Measurements from ENCODE around the gene SOAT1. TPM values are rescaled to one million over a fixed set of nuclear protein-coding genes. Genes with fewer than 3 reads are reported as not detected.

The SOAT1 gene
- total and polyA plus RNA-seq, 2 of the 4 experiments (the other 2 are of a cell fraction), result 19.5 to 19.8 TPM

DNA sequence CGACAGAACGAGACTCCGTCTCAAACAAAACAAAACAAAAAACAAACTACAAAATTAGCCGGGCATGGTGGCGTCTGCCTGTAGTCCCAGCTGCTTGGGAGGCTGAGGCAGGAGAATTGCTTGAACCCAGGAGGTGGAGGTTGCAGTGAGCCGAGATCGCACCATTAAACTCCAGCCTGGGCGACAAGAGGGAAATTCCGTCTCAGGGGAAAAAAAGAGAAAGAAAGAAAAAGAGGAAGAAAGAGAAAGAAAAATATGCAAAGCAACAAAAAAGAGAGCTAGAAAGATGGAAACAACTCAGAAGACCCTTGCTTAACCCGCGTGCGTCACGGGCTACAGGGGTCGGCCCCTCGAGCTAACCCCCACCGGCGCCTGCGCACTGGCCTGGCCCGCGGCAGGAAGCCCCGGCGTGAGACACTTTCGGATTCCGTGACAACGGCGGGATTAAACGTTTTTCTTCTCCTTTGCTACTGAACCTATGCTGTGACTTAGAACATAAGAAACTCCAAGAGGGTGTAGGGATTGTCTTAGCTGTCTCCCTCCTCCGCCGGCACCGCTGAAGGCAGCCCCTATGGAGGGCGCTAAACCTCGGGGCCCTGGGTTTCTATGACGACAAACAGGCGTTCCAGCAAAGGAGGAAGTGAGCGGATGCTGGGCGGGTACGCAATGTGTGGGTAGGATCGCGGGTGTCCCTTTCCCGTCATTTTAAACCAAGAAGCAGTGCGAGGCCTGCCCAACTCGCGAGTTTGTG lies 71.9 kb downstream of the SOAT1 start, which contains the start of gene AXDND1:
TSS of gene AXDND1 (plus strand) at position 630 of the 751 bp plus-strand sequence. CDS start 539 bp downstream, outside the sequence.
- H3K4ac ChIP-seq (ENCODE audit: low read depth, low read length), result peak within 1 kb of the TSS; percentile 99

More for the DNA sequence above, 71.9 kb downstream of the SOAT1 start, which contains the start of gene AXDND1:
- H4K5ac ChIP-seq (ENCODE audit: low read depth, low read length), result peak within 1 kb of the TSS; percentile 80
- H3K36me3 ChIP-seq (ENCODE audit: control insufficient read depth, insufficient read depth, low read length), result no peaks in the 10 kb centered on the region
- peak within 1 kb of the TSS; percentile 98 for H2BK120ac ChIP-seq (ENCODE audit: low read depth, low read length)
- peak; percentile 95 for ATAC-seq (ENCODE audit: low read depth)
- H2AK9ac ChIP-seq (replicated peaks; ENCODE audit: low read depth, low read length, poor library complexity), result peak within 1 kb of the TSS; percentile 93
- no peaks in the 10 kb centered on the region for H3K9me3 ChIP-seq (ENCODE audit: control insufficient read depth, insufficient read depth, low read length)
- WGBS, 2 experiments (ENCODE audit: extremely low coverage in 2 of 2, insufficient read length in 1 of 2), result 0% methylated on average over 5 of the region's 43 CpGs; no CpG with 5 or more reads in 1 of the 2 experiments
- H4K20me1 ChIP-seq (ENCODE audit: insufficient read depth, low read length), result no peaks in the 10 kb centered on the region
- peak within 1 kb of the TSS; percentile 99 for H4K91ac ChIP-seq (ENCODE audit: insufficient read depth, low read depth, low read length)
- H3K27ac ChIP-seq (ENCODE audit: insufficient read depth, low read length), result peak within 1 kb of the TSS; percentile 91
- peak within 1 kb of the TSS; percentile 98 for H2AFZ ChIP-seq (replicated peaks; ENCODE audit: low read length, poor library complexity)
- H3K27me3 ChIP-seq (ENCODE audit: control insufficient read depth, insufficient read depth, low read length), result no peaks in the 10 kb centered on the region
- DNase-seq, result peak; percentile 80
- H3K56ac ChIP-seq (ENCODE audit: extremely low read depth, insufficient read depth, low read length), result peak within 1 kb of the TSS; percentile 100
- peak within 1 kb of the TSS; percentile 58 for H3K4me3 ChIP-seq (ENCODE audit: insufficient read depth, low read depth, low read length)
- no peaks in the 10 kb centered on the region for H3K9me1 ChIP-seq (ENCODE audit: insufficient read depth, low read length)
- peak within 1 kb of the TSS; percentile 88 for H3K4me2 ChIP-seq (ENCODE audit: low read depth, low read length)
- BruUV-seq (replicated peaks), result no TSS peak
- peak within 1 kb of the TSS; percentile 90 for H2BK20ac ChIP-seq (ENCODE audit: low read depth, low read length)
- H3K79me1 ChIP-seq (ENCODE audit: low read depth in 1 of 2, low read length in 2 of 2), result no peaks in the 10 kb centered on the region
- intact Hi-C loops (cut with micrococcal nuclease) (loop anchor here (1.0 to 5.0 kb wide), 3 partner anchors 72 to 833 kb away; partner anchors contain the start of gene SOAT1), dilution Hi-C loops (cut with HindIII; ENCODE audit: low sequenced_read_pairs, unreplicated experiment) (no loop called here), in situ Hi-C loops (cut with MboI; ENCODE audit: low sequenced_read_pairs) (loop anchor here (5.0 to 10.0 kb wide), 3 partner anchors 113 to 831 kb away; no protein-coding TSS in a partner anchor)
- peak within 1 kb of the TSS; percentile 94 for H3K9ac ChIP-seq (ENCODE audit: low read depth, low read length)
- 0 out of 2 replicates have a peak, but pooled peaks have one; percentile 5 for TF ChIP-seq SMC3 (IDR thresholded peaks at IDR 0.05; ENCODE audit: low read depth, low read length)
- TF ChIP-seq, protein P1, sequence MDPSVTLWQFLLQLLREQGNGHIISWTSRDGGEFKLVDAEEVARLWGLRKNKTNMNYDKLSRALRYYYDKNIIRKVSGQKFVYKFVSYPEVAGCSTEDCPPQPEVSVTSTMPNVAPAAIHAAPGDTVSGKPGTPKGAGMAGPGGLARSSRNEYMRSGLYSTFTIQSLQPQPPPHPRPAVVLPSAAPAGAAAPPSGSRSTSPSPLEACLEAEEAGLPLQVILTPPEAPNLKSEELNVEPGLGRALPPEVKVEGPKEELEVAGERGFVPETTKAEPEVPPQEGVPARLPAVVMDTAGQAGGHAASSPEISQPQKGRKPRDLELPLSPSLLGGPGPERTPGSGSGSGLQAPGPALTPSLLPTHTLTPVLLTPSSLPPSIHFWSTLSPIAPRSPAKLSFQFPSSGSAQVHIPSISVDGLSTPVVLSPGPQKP (IDR thresholded peaks at IDR 0.05; ENCODE audit: borderline replicate concordance, low read depth, low read length), result no peak
- no peak for TF ChIP-seq RCOR1 (IDR thresholded peaks at IDR 0.05; ENCODE audit: insufficient replicate concordance, low read length)
- no peak for TF ChIP-seq BHLHE40 (IDR thresholded peaks at IDR 0.05; ENCODE audit: low read depth, low read length)
- peak; percentile 28 for TF ChIP-seq CTCF (conservative IDR thresholded peaks at IDR 0.05; ENCODE audit: low read depth, low read length)
- TF ChIP-seq CEBPB (IDR thresholded peaks at IDR 0.05; ENCODE audit: low read depth, low read length), result peak; percentile 25; the same call in 1 of the 2 replicates
- TF ChIP-seq RAD21 (IDR thresholded peaks at IDR 0.05; ENCODE audit: low read length), result no peak
- TF ChIP-seq MXI1 (IDR thresholded peaks at IDR 0.05; ENCODE audit: borderline replicate concordance, low read depth, low read length), result peak; percentile 74; the same call in 1 of the 2 replicates
- TF ChIP-seq MAZ (IDR thresholded peaks at IDR 0.05; ENCODE audit: borderline replicate concordance, low read depth, low read length), result no peak
- H2BK15ac ChIP-seq (ENCODE audit: low read depth, low read length), result peak within 1 kb of the TSS; percentile 98
- peaks cover 3% of the 10 kb centered on the region; the same call in 1 of the 2 replicates for H3K4me1 ChIP-seq (ENCODE audit: control insufficient read depth, insufficient read depth, low read length)
- ChIA-PET POLR2A (ENCODE audit: unreplicated experiment) (interaction anchor here (0.6 to 0.7 kb wide), 3 partner anchors 38 to 149 kb away, joined by 3 to 10 read pairs (median 3); no protein-coding TSS in a partner anchor), CTCF (interaction anchor here (0.6 to 1.0 kb wide), 2 partner anchors 71 to 412 kb away, joined by 3 read pairs; no protein-coding TSS in a partner anchor)
- peak within 1 kb of the TSS; percentile 99 for H2BK5ac ChIP-seq (ENCODE audit: low read depth, low read length, poor library complexity, severe bottlenecking)
- H4K8ac ChIP-seq (ENCODE audit: low read depth in 2 of 2, low read length in 2 of 2), result peak within 1 kb of the TSS; percentile 75 to 99
- H2AK5ac ChIP-seq (ENCODE audit: low read depth, low read length), result no peak within 1 kb of the TSS
- peak within 1 kb of the TSS; percentile 98 for H3K23ac ChIP-seq (ENCODE audit: low read depth, low read length)
- peak within 1 kb of the TSS; percentile 87 for H3K18ac ChIP-seq (ENCODE audit: low read depth, low read length)
- peak within 1 kb of the TSS; percentile 100 for H3K14ac ChIP-seq (replicated peaks; ENCODE audit: low read depth, low read length)
